Measurements from ENCODE around the gene EFNB2. TPM values are rescaled to one million over a fixed set of nuclear protein-coding genes. Genes with fewer than 3 reads are reported as not detected.

EFNB2 gene
- total RNA-seq, 2 donors from 2014 or later = 4.6 to 6.7 TPM

- no peak for ATAC-seq
- intact Hi-C loops (cut with DNase I) = no loop called here
- TF ChIP-seq POLR2A (IDR thresholded peaks at IDR 0.05) = no peak
- TF ChIP-seq CTCF (IDR thresholded peaks at IDR 0.05) = no peak
- no peaks in the 10 kb centered on the region for H3K4me1 ChIP-seq
- no peaks in the 10 kb centered on the region for H3K9me3 ChIP-seq
- no peak overlapping the region for H3K4me3 ChIP-seq
- H3K36me3 ChIP-seq (replicated peaks in 1 of 2; ENCODE audit: insufficient read depth in 1 of 2, low read depth in 2 of 2) = no peaks in the 10 kb centered on the region
- no peaks in the 10 kb centered on the region for H3K27me3 ChIP-seq
- no peak for DNase-seq
- WGBS, 2 donors = 55 to 56% methylated on average over 3 of the region's 3 CpGs
- no peak overlapping the region for H3K27ac ChIP-seq
Measured at GRCh38 chr13:106455777-106456176, 79.7 kb downstream of the EFNB2 start.

GRCh38 chr13:106455190-106455589 is 80.3 kb downstream of the EFNB2 start:
- WGBS, 2 donors = 88 to 89% methylated on average over 7 to 9 of the region's 9 CpGs
- DNase-seq (no peak), ATAC-seq (no peak)
- TF ChIP-seq POLR2A (IDR thresholded peaks at IDR 0.05) = no peak
- no peak for TF ChIP-seq CTCF (IDR thresholded peaks at IDR 0.05)
- Histone ChIP-seq H3K27me3 (no peaks in the 10 kb centered on the region), H3K4me1 (no peaks in the 10 kb centered on the region), H3K27ac (no peak overlapping the region), H3K36me3 (replicated peaks in 1 of 2; ENCODE audit: insufficient read depth in 1 of 2, low read depth in 2 of 2) (no peaks in the 10 kb centered on the region), H3K4me3 (no peak overlapping the region), H3K9me3 (no peaks in the 10 kb centered on the region)
- intact Hi-C loops (cut with DNase I) = no loop called here

GRCh38 chr13:106453101-106453500 is 82.4 kb downstream of the EFNB2 start:
- Histone ChIP-seq H3K4me1 (no peaks in the 10 kb centered on the region), H3K36me3 (replicated peaks in 1 of 2; ENCODE audit: insufficient read depth in 1 of 2, low read depth in 2 of 2) (no peaks in the 10 kb centered on the region), H3K27me3 (no peaks in the 10 kb centered on the region), H3K27ac (no peak overlapping the region), H3K4me3 (no peak overlapping the region), H3K9me3 (no peaks in the 10 kb centered on the region)
- no peak for TF ChIP-seq CTCF (IDR thresholded peaks at IDR 0.05)
- no peak for TF ChIP-seq POLR2A (IDR thresholded peaks at IDR 0.05)
- intact Hi-C loops (cut with DNase I) = no loop called here
- no peak for DNase-seq
- WGBS, 2 donors = 71 to 83% methylated on average over 7 of the region's 7 CpGs
- no peak for ATAC-seq

- TF ChIP-seq POLR2A (IDR thresholded peaks at IDR 0.05) = no peak
- TF ChIP-seq CTCF (IDR thresholded peaks at IDR 0.05) = no peak
- no peak overlapping the region for H3K4me3 ChIP-seq
- no peak for DNase-seq
- intact Hi-C loops (cut with DNase I) = no loop called here
- no peaks in the 10 kb centered on the region for H3K4me1 ChIP-seq
- no peaks in the 10 kb centered on the region for H3K36me3 ChIP-seq (replicated peaks in 1 of 2; ENCODE audit: insufficient read depth in 1 of 2, low read depth in 2 of 2)
- no peak overlapping the region for H3K27ac ChIP-seq
- no peaks in the 10 kb centered on the region for H3K27me3 ChIP-seq
- no peak for ATAC-seq
- 70 to 83% methylated on average over 6 of the region's 6 CpGs for WGBS, 2 donors
- H3K9me3 ChIP-seq = no peaks in the 10 kb centered on the region
Measured at GRCh38 chr13:106450991-106451390, 84.5 kb downstream of the EFNB2 start.

- intact Hi-C loops (cut with DNase I) = no loop called here
- Histone ChIP-seq H3K4me1 (no peaks in the 10 kb centered on the region), H3K36me3 (replicated peaks in 1 of 2; ENCODE audit: insufficient read depth in 1 of 2, low read depth in 2 of 2) (no peaks in the 10 kb centered on the region), H3K9me3 (no peaks in the 10 kb centered on the region), H3K4me3 (no peak overlapping the region), H3K27ac (no peak overlapping the region), H3K27me3 (no peaks in the 10 kb centered on the region)
- WGBS, 2 donors = 74 to 77% methylated on average over 4 of the region's 4 CpGs
- DNase-seq = no peak
- TF ChIP-seq POLR2A (IDR thresholded peaks at IDR 0.05) (no peak), CTCF (IDR thresholded peaks at IDR 0.05) (no peak)
- ATAC-seq = no peak
Measured at GRCh38 chr13:106449096-106449495, 86.4 kb downstream of the EFNB2 start.

Data from body of pancreas (tissue), 4 donors.